ENCODE measurements around the gene UGT3A1. TPM values are rescaled to one million over a fixed set of nuclear protein-coding genes. Genes with fewer than 3 reads are reported as not detected.

UGT3A1 gene
- total RNA-seq, 1 donor from 2014 or later = not detected

- no peaks in the 10 kb centered on the region for H3K9me3 Mint-ChIP-seq
- no peak for DNase-seq (ENCODE audit: low spot score in 2 of 2, unreplicated experiment in 2 of 2)
- no peaks in the 10 kb centered on the region for H3K36me3 Mint-ChIP-seq
These were observed 9.8 kb upstream of the UGT3A1 start for GRCh38 chr5:36001032-36001431.

GRCh38 chr5:35999547-35999946 is 8.4 kb upstream of the UGT3A1 start:
- Mint-ChIP-seq H3K4me3 (no peak overlapping the region), H3K4me1 (no peaks in the 10 kb centered on the region), H3K27me3 (ENCODE audit: low read depth) (peaks cover 13% of the 10 kb centered on the region), H3K9me3 (no peaks in the 10 kb centered on the region), H3K27ac (no peak overlapping the region), H3K36me3 (no peaks in the 10 kb centered on the region)
- DNase-seq (ENCODE audit: low spot score in 2 of 2, unreplicated experiment in 2 of 2) = no peak
- TF ChIP-seq CTCF (IDR thresholded peaks at IDR 0.05; ENCODE audit: unreplicated experiment) = no peak

More at GRCh38 chr5:36001032-36001431, 9.8 kb upstream of the UGT3A1 start:
- H3K4me3 Mint-ChIP-seq = no peak overlapping the region
- no peak for TF ChIP-seq CTCF (IDR thresholded peaks at IDR 0.05; ENCODE audit: unreplicated experiment)
- H3K27me3 Mint-ChIP-seq (ENCODE audit: low read depth) = peaks cover 8% of the 10 kb centered on the region
- H3K4me1 Mint-ChIP-seq = no peaks in the 10 kb centered on the region
- no peak overlapping the region for H3K27ac Mint-ChIP-seq

- peaks cover 23% of the 10 kb centered on the region for H3K27me3 Mint-ChIP-seq (ENCODE audit: low read depth)
- no peak for DNase-seq (ENCODE audit: low spot score in 2 of 2, unreplicated experiment in 2 of 2)
- no peak overlapping the region for H3K4me3 Mint-ChIP-seq
- no peaks in the 10 kb centered on the region for H3K36me3 Mint-ChIP-seq
- no peak overlapping the region for H3K27ac Mint-ChIP-seq
- no peak for TF ChIP-seq CTCF (IDR thresholded peaks at IDR 0.05; ENCODE audit: unreplicated experiment)
- no peaks in the 10 kb centered on the region for H3K9me3 Mint-ChIP-seq
- H3K4me1 Mint-ChIP-seq = peaks cover 5% of the 10 kb centered on the region
These were observed 4.9 kb upstream of the UGT3A1 start for GRCh38 chr5:35996076-35996475.

GRCh38 chr5:35990520-35990919 is 670 bp downstream of the UGT3A1 start:
- Mint-ChIP-seq H3K36me3 (no peaks in the 10 kb centered on the region), H3K4me3 (peak overlapping the region; percentile 57), H3K27me3 (ENCODE audit: low read depth) (peaks cover 51% of the 10 kb centered on the region), H3K4me1 (peaks cover 10% of the 10 kb centered on the region), H3K9me3 (no peaks in the 10 kb centered on the region), H3K27ac (no peak overlapping the region)
- no peak for DNase-seq (ENCODE audit: low spot score in 2 of 2, unreplicated experiment in 2 of 2)
- no peak for TF ChIP-seq CTCF (IDR thresholded peaks at IDR 0.05; ENCODE audit: unreplicated experiment)

GRCh38 chr5:35988529-35988928 is 2.7 kb downstream of the UGT3A1 start:
- H3K9me3 Mint-ChIP-seq = peaks cover 4% of the 10 kb centered on the region
- TF ChIP-seq CTCF (IDR thresholded peaks at IDR 0.05; ENCODE audit: unreplicated experiment) = no peak
- H3K4me1 Mint-ChIP-seq = peaks cover 10% of the 10 kb centered on the region
- no peak overlapping the region for H3K4me3 Mint-ChIP-seq
- DNase-seq (ENCODE audit: low spot score in 2 of 2, unreplicated experiment in 2 of 2) = no peak
- no peaks in the 10 kb centered on the region for H3K36me3 Mint-ChIP-seq
- H3K27me3 Mint-ChIP-seq (ENCODE audit: low read depth) = peaks cover 43% of the 10 kb centered on the region
- no peak overlapping the region for H3K27ac Mint-ChIP-seq

DNA sequence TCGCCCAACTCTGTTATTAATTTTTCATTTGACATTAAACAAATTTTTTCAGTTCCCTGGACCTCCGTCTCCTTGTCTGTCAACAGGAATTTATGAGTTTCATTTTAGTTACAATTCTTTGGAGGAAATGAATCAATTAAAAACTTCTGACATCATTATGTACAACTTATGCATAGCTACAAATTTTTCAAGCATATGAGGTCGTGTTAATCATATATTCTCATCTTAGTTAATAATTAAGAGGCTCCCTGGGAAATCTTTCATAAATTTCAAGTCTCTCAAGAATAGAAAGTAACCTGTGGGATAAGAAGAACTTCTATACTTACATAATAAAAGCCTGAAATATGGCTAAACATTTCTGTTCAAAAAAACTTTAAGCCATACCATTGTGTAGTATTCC is 3.4 kb downstream of the UGT3A1 start:
- DNase-seq (ENCODE audit: low spot score in 2 of 2, unreplicated experiment in 2 of 2) = no peak
- Mint-ChIP-seq H3K27me3 (ENCODE audit: low read depth) (peaks cover 40% of the 10 kb centered on the region), H3K9me3 (peaks cover 11% of the 10 kb centered on the region), H3K4me1 (peaks cover 10% of the 10 kb centered on the region), H3K4me3 (no peak overlapping the region), H3K36me3 (no peaks in the 10 kb centered on the region), H3K27ac (no peak overlapping the region)
- no peak for TF ChIP-seq CTCF (IDR thresholded peaks at IDR 0.05; ENCODE audit: unreplicated experiment)
